ENCODE measurements around the gene CNOT4. TPM values are rescaled to one million over a fixed set of nuclear protein-coding genes. Genes with fewer than 3 reads are reported as not detected.
"Not testable (repeated sequence)": the region's sequence is repeated elsewhere in the genome, so short reads cannot be mapped to it uniquely, and the experiment has no call there.

CNOT4 gene
- total and polyA plus RNA-seq, 2 of the 13 experiments (the other 11 are each of a cell fraction or from before 2014, with no cell fraction given): 7.4 to 8.4 TPM

DNA sequence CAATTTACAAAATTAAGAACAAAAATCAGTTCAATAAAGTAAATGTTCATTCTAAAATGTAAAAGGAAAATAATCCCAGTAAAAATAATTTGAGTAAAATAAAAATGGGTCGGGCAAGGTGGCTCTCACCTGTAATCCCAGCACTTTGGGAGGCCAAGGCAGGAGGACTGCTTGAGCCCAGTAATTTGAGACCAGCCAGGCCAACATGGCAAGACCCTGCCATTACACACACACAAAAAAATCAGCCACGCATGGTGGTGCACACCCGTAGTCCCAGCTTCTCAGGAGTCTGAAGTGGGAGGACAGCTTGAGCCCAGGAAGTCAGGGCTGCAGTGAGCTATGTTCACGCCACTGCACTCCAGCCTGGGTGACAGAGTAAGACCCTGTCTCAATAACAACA is 34.4 kb downstream of the CNOT4 start (continued):
- no peak for TF ChIP-seq FOXA3 (CRISPR knock-in tag; IDR thresholded peaks at IDR 0.05)

DNA sequence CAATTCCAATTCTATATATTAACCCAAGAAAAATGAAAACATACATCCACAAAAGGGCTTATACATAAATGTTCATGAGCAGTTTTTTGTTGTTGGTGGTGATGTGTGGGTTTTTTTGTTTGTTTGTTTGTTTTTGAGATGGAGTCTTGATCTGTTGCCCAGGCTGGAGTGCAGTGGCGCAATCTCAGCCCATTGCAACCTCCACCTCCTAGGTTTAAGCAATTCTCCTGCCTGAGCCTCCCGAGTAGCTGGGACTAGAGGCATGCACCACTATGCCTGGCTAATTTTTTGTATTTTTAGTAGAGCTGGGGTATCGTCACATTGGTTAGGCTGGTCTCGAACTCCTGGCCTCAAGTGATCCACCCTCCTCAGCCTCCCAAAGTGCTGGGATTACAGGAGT is 40.2 kb downstream of the CNOT4 start:
- H3K27ac ChIP-seq (ENCODE audit: extremely low read length, insufficient read depth, low read length); H3K9ac ChIP-seq (ENCODE audit: insufficient read depth, low read depth, low read length); CTCF ChIA-PET (ENCODE audit: low intra/inter-chr PET ratio, low total read pairs); H2AFZ ChIP-seq (ENCODE audit: low read length); in situ Hi-C loops (cut with HindIII; ENCODE audit: extremely low pct_ligation_motif_present, low pct_unique_long_range_greater_than_20kb); H3K4me3 ChIP-seq (replicated peaks in 1 of 3; ENCODE audit: insufficient read depth in 1 of 3, low read depth in 2 of 3, low read length in 3 of 3); ATAC-seq; POLR2A ChIA-PET; H3K4me1 ChIP-seq (ENCODE audit: insufficient read depth, low read length); H3K27me3 ChIP-seq (ENCODE audit: control insufficient read depth in 1 of 2, insufficient read depth in 2 of 2, low read length in 2 of 2); H4K20me1 ChIP-seq (ENCODE audit: insufficient read depth, low read length); H3K4me2 ChIP-seq (ENCODE audit: low read depth, low read length); DNase-seq (ENCODE audit: low spot score); BruUV-seq (replicated peaks); FAIRE-seq; H3K36me3 ChIP-seq (replicated peaks in 1 of 2; ENCODE audit: control insufficient read depth in 1 of 2, insufficient read depth in 2 of 2, low read length in 2 of 2); intact Hi-C loops (cut with micrococcal nuclease; ENCODE audit: unreplicated experiment); H3K9me3 ChIP-seq (ENCODE audit: low read length): not testable (repeated sequence)
- WGBS (ENCODE audit: low lambda C conversion rate): 97% methylated on average over 4 of the region's 4 CpGs
- peak; percentile 65 for TF ChIP-seq ZNF121 (CRISPR knock-in tag; IDR thresholded peaks at IDR 0.05)
- H3K79me2 ChIP-seq (ENCODE audit: insufficient read depth, low read length): peaks cover 43% of the 10 kb centered on the region

DNA sequence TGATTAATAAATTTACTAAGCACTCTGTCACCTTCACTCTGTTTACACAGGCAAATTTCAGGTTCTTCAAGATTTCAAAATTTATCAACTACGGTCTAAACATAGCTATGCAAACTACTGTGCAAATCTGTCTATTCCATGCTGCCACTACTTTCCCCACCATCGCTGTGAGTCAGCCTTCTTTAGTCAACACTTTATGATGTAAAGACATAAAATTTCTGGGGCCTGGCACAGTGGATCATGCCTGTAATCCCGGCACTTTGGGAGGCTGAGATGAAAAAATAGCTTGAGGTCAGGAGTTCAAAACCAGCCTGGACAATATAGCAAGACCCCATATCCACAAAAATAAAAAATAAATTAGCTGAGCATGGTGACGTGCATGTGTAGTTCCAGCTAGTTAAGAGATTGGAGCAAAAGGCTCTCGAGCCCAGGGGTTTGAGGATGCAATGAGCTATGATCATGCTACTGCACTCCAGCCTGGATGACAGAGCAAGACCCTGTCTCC is 42.6 kb downstream of the CNOT4 start:
- Histone ChIP-seq H3K79me2 (ENCODE audit: insufficient read depth, low read length) (peaks cover 44% of the 10 kb centered on the region), H2AFZ (ENCODE audit: low read length) (no peak overlapping the region), H3K9me3 (ENCODE audit: low read length) (no peaks in the 10 kb centered on the region), H4K20me1 (ENCODE audit: insufficient read depth, low read length) (peaks cover 5% of the 10 kb centered on the region; the same call in 1 of the 2 replicates), H3K4me3 (replicated peaks in 1 of 3; ENCODE audit: insufficient read depth in 1 of 3, low read depth in 2 of 3, low read length in 3 of 3) (no peak overlapping the region), H3K27me3 (ENCODE audit: control insufficient read depth in 1 of 2, insufficient read depth in 2 of 2, low read length in 2 of 2) (no peaks in the 10 kb centered on the region), H3K9ac (ENCODE audit: insufficient read depth, low read depth, low read length) (no peak overlapping the region), H3K36me3 (replicated peaks in 1 of 2; ENCODE audit: control insufficient read depth in 1 of 2, insufficient read depth in 2 of 2, low read length in 2 of 2) (no peaks in the 10 kb centered on the region; a peak in 1 of 5 replicates), H3K27ac (ENCODE audit: extremely low read length, insufficient read depth, low read length) (no peak overlapping the region), H3K4me2 (ENCODE audit: low read depth, low read length) (no peak overlapping the region), H3K4me1 (ENCODE audit: insufficient read depth, low read length) (no peaks in the 10 kb centered on the region)
- ChIA-PET CTCF (ENCODE audit: low intra/inter-chr PET ratio, low total read pairs) (no interaction called here), POLR2A (no interaction called here)
- TF ChIP-seq, protein P1, sequence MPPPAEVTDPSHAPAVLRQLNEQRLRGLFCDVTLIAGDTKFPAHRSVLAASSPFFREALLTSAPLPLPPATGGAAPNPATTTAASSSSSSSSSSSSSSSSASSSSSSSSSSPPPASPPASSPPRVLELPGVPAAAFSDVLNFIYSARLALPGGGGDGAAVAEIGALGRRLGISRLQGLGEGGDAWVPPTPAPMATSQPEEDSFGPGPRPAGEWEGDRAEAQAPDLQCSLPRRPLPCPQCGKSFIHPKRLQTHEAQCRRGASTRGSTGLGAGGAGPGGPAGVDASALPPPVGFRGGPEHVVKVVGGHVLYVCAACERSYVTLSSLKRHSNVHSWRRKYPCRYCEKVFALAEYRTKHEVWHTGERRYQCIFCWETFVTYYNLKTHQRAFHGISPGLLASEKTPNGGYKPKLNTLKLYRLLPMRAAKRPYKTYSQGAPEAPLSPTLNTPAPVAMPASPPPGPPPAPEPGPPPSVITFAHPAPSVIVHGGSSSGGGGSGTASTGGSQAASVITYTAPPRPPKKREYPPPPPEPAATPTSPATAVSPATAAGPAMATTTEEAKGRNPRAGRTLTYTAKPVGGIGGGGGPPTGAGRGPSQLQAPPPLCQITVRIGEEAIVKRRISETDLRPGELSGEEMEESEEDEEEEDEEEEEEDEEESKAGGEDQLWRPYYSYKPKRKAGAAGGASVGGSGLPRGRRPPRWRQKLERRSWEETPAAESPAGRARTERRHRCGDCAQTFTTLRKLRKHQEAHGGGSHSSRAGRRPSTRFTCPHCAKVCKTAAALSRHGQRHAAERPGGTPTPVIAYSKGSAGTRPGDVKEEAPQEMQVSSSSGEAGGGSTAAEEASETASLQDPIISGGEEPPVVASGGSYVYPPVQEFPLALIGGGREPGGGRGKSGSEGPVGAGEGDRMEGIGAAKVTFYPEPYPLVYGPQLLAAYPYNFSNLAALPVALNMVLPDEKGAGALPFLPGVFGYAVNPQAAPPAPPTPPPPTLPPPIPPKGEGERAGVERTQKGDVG (CRISPR knock-in tag; IDR thresholded peaks at IDR 0.05; ENCODE audit: borderline replicate concordance): no peak
- peak; percentile 65; the same call in 1 of the 2 replicates for TF ChIP-seq ZNF121 (CRISPR knock-in tag; IDR thresholded peaks at IDR 0.05)
- DNase-seq (ENCODE audit: low spot score) (no peak), FAIRE-seq (no peak), ATAC-seq (no peak)
- intact Hi-C loops (cut with micrococcal nuclease; ENCODE audit: unreplicated experiment) (no loop called here), in situ Hi-C loops (cut with HindIII; ENCODE audit: extremely low pct_ligation_motif_present, low pct_unique_long_range_greater_than_20kb) (no loop called here)
- BruUV-seq (replicated peaks): no TSS peak
- WGBS (ENCODE audit: low lambda C conversion rate): 93% methylated on average over 5 of the region's 5 CpGs

Data from HepG2 (cell line).